ENCODE measurements around the gene ECT2L. TPM values are rescaled to one million over a fixed set of nuclear protein-coding genes. Genes with fewer than 3 reads are reported as not detected.

Gene ECT2L
- polyA plus RNA-seq, 1 of the 3 experiments (the other 2 are of a cell fraction) = 0.02 TPM

- ChIA-PET POLR2A (no interaction called here), CTCF (no interaction called here)
- peaks cover 88% of the 10 kb centered on the region for H3K79me2 ChIP-seq (ENCODE audit: insufficient read depth)
- H3K4me2 ChIP-seq = no peak overlapping the region
- H3K27ac ChIP-seq (ENCODE audit: low read depth in 2 of 2, low read length in 1 of 2) = no peak overlapping the region
- peaks cover 8% of the 10 kb centered on the region for H3F3A ChIP-seq (replicated peaks; ENCODE audit: insufficient read depth)
- TF ChIP-seq PBX3 (IDR thresholded peaks at IDR 0.05) (peak; percentile 13; the same call in 1 of the 2 replicates), TEAD4 (IDR thresholded peaks at IDR 0.05; ENCODE audit: borderline replicate concordance, insufficient read depth) (no peak), TCF12 (IDR thresholded peaks at IDR 0.05) (peak; percentile 53)
- no peaks in the 10 kb centered on the region for H3K27me3 ChIP-seq (ENCODE audit: insufficient read depth)
- H3K9me3 ChIP-seq = no peaks in the 10 kb centered on the region
- 57% methylated on average over 1 of the region's 1 CpG for WGBS (ENCODE audit: low lambda C conversion rate)
- H3K9ac ChIP-seq = no peak overlapping the region
- no peak for DNase-seq
- peaks cover 6% of the 10 kb centered on the region; the same call in 1 of the 2 replicates for H4K20me1 ChIP-seq (ENCODE audit: insufficient read depth)
- H3K36me3 ChIP-seq (replicated peaks in 1 of 2; ENCODE audit: control insufficient read depth in 1 of 2, insufficient read depth in 2 of 2, low read length in 1 of 2) = no peaks in the 10 kb centered on the region
- H2AFZ ChIP-seq (ENCODE audit: low read depth) = no peak overlapping the region
- H3K4me3 ChIP-seq (ENCODE audit: low read depth in 2 of 2, low read length in 1 of 2) = no peak overlapping the region
- no peaks in the 10 kb centered on the region for H3K9me2 ChIP-seq
- H3K4me1 ChIP-seq (ENCODE audit: control insufficient read depth in 1 of 2, insufficient read depth in 2 of 2, low read depth in 1 of 2, low read length in 1 of 2) = peaks cover 0 to 15% of the 10 kb centered on the region in 2 experiments; a peak in 1 of 4 replicates
Observed at GRCh38 chr6:138953451-138953850, 157.6 kb downstream of the ECT2L start.

Other genes with a start within 250 kb of the ECT2L start
- 11.4 and 13.4 TPM in 2 replicates for gene CCDC28A, start 22.3 kb upstream of the ECT2L start, polyA plus RNA-seq (2012; rRNA removed)
- 26.2 and 30.4 TPM in 2 replicates for gene REPS1, start 192.2 kb downstream of the ECT2L start, polyA plus RNA-seq (2012; rRNA removed)
- 21.9 and 22.9 TPM in 2 replicates for gene ABRACL, start 232.7 kb downstream of the ECT2L start, polyA plus RNA-seq (2012; rRNA removed)